Measurements from ENCODE around the gene RXRA.

- TF ChIP-seq CTCF (IDR thresholded peaks at IDR 0.05) (no peak), POLR2AphosphoS5 (IDR thresholded peaks at IDR 0.05; ENCODE audit: insufficient read depth in 1 of 2, low read depth in 1 of 2) (no peak)
Measured at GRCh38 chr9:134379831-134380365, 53.6 kb downstream of the RXRA start.

All from vagina (tissue), 2 donors.